Fibroblast of lung (primary cell): ENCODE measurements around the gene CD6.

Experiments
- CTCF ChIP-seq, 2 donors: IDR thresholded peaks in 1 of 2; conservative IDR thresholded peaks in 1 of 2; 1 replicate in 1 of 2; 2 replicates in 1 of 2; pipeline ENCODE4 v1.5.1; 2011 to 2012; ENCODE audit warnings: low read length in 2 of 2, control low read depth in 1 of 2, inconsistent platforms in 1 of 2, low read depth in 1 of 2, mild to moderate bottlenecking in 1 of 2
- EZH2 ChIP-seq: IDR thresholded peaks from 2 replicates; pipeline ENCODE4 v1.5.1; 2012; ENCODE audit warnings: low read length, control low read depth, mild to moderate bottlenecking; ENCODE audit errors: missing control alignments

GRCh38 chr11:60992842-60993409 is 21.4 kb downstream of the CD6 start:
- TF ChIP-seq EZH2 (no peak), CTCF (conservative IDR thresholded peaks at IDR 0.05 in 1 of 2, IDR thresholded peaks at IDR 0.05 in 1 of 2; ENCODE audit: low read depth in 1 of 2, low read length in 2 of 2) (no peak)
